ENCODE measurements around the gene CR1. TPM values are rescaled to one million over a fixed set of nuclear protein-coding genes. Genes with fewer than 3 reads are reported as not detected.
A peak's percentile ranks its signal among the peaks of the same experiment; 100 is the strongest.
"Not testable (repeated sequence)": the region's sequence is repeated elsewhere in the genome, so short reads cannot be mapped to it uniquely, and the experiment has no call there.

The CR1 gene
- total RNA-seq, 4 donors from 2014 or later = 6.7 to 27.6 (median 8.8) TPM

GRCh38 chr1:207658904-207659485 lies 163.0 kb downstream of the CR1 start:
- Histone ChIP-seq H3K36me3 (no peaks in the 10 kb centered on the region), H3K27ac (no peak overlapping the region), H3K9me3 (peaks cover 0 to 15% (median 0%) of the 10 kb centered on the region in 4 donors), H3K4me1 (no peaks in the 10 kb centered on the region), H3K27me3 (peaks cover 0 to 9% of the 10 kb centered on the region in 2 donors), H3K4me3 (no peak overlapping the region)
- 86 to 88% methylated on average over 6 to 9 of the region's 9 CpGs for WGBS, 2 donors
- TF ChIP-seq POLR2A (IDR thresholded peaks at IDR 0.05) = no peak
- TF ChIP-seq CTCF (IDR thresholded peaks at IDR 0.05) = no peak
- TF ChIP-seq EP300 (IDR thresholded peaks at IDR 0.05) = no peak
- DNase-seq (ENCODE audit: low spot score in 2 of 2) = no peak

- WGBS, 2 donors = 63 to 74% methylated on average over 9 to 10 of the region's 10 CpGs
- no peak overlapping the region for H3K4me3 ChIP-seq
- no peaks in the 10 kb centered on the region for H3K4me1 ChIP-seq
- no peaks in the 10 kb centered on the region for H3K36me3 ChIP-seq
- H3K9me3 ChIP-seq = peaks cover 0 to 15% (median 0%) of the 10 kb centered on the region in 4 donors
- DNase-seq (ENCODE audit: low spot score in 2 of 2) = no peak
- no peak overlapping the region for H3K27ac ChIP-seq
- TF ChIP-seq POLR2A (IDR thresholded peaks at IDR 0.05) (no peak), EP300 (IDR thresholded peaks at IDR 0.05) (no peak), CTCF (IDR thresholded peaks at IDR 0.05) (no peak)
- H3K27me3 ChIP-seq = peaks cover 0 to 9% of the 10 kb centered on the region in 2 donors
Measured at GRCh38 chr1:207659545-207660153, 163.7 kb downstream of the CR1 start.

- 70 to 100% methylated on average over 1 to 2 of the region's 2 CpGs for WGBS, 2 donors
- peaks cover 0 to 21% (median 0%) of the 10 kb centered on the region in 4 donors for H3K9me3 ChIP-seq
- not testable (repeated sequence) for H3K36me3 ChIP-seq; H3K27ac ChIP-seq; H3K4me3 ChIP-seq; H3K4me1 ChIP-seq; DNase-seq (ENCODE audit: low spot score in 2 of 2)
- H3K27me3 ChIP-seq = peaks cover 0 to 25% of the 10 kb centered on the region in 2 donors
Measured at GRCh38 chr1:207661420-207661819, 165.5 kb downstream of the CR1 start.

GRCh38 chr1:207666342-207666741 lies 170.4 kb downstream of the CR1 start:
- no peak overlapping the region for H3K27ac ChIP-seq
- H3K4me1 ChIP-seq = peaks cover 0 to 10% (median 2%) of the 10 kb centered on the region in 4 donors
- H3K36me3 ChIP-seq = no peaks in the 10 kb centered on the region
- DNase-seq (ENCODE audit: low spot score in 2 of 2) = no peak
- H3K27me3 ChIP-seq = peaks cover 0 to 61% of the 10 kb centered on the region in 2 donors
- TF ChIP-seq POLR2A (IDR thresholded peaks at IDR 0.05) (no peak), EP300 (IDR thresholded peaks at IDR 0.05) (no peak), CTCF (IDR thresholded peaks at IDR 0.05) (no peak)
- no peak overlapping the region for H3K4me3 ChIP-seq
- H3K9me3 ChIP-seq = peaks cover 0 to 22% (median 0%) of the 10 kb centered on the region in 4 donors
- 82 to 97% methylated on average over 1 of the region's 1 CpG for WGBS, 2 donors

- DNase-seq (ENCODE audit: low spot score in 2 of 2) = no peak
- no peak for TF ChIP-seq EP300 (IDR thresholded peaks at IDR 0.05)
- TF ChIP-seq POLR2A (IDR thresholded peaks at IDR 0.05) = no peak
- no peak for TF ChIP-seq CTCF (IDR thresholded peaks at IDR 0.05)
- no peaks in the 10 kb centered on the region for H3K36me3 ChIP-seq
- peak overlapping the region in 3 of 4 donors; percentile 3 to 28 (median 19) for H3K4me3 ChIP-seq
- peaks cover 0 to 72% of the 10 kb centered on the region in 2 donors for H3K27me3 ChIP-seq
- H3K27ac ChIP-seq = no peak overlapping the region
- 4 to 20% methylated on average over 1 to 26 of the region's 44 CpGs for WGBS, 2 donors
- peaks cover 0 to 10% (median 2%) of the 10 kb centered on the region in 4 donors for H3K4me1 ChIP-seq
- peaks cover 0 to 7% (median 0%) of the 10 kb centered on the region in 4 donors for H3K9me3 ChIP-seq
Measured at GRCh38 chr1:207669528-207670009, 173.6 kb downstream of the CR1 start.
